ENCODE measurements around the gene ISYNA1.

The ISYNA1 gene

GRCh38 chr19:18442941-18443340, 5.0 kb upstream of the ISYNA1 start:
- no peak for DNase-seq

- no peak for DNase-seq
Observed at GRCh38 chr19:18441804-18442788, 4.2 kb upstream of the ISYNA1 start.

- DNase-seq: no peak
Observed at GRCh38 chr19:18440936-18441803, 3.2 kb upstream of the ISYNA1 start.

GRCh38 chr19:18440415-18440877, 2.5 kb upstream of the ISYNA1 start:
- DNase-seq: peak; percentile 57

GRCh38 chr19:18439910-18440237, 1.9 kb upstream of the ISYNA1 start:
- DNase-seq: no peak

GRCh38 chr19:18439025-18439909, 1.3 kb upstream of the ISYNA1 start:
- DNase-seq: no peak

GRCh38 chr19:18438331-18439024, 545 bp upstream of the ISYNA1 start:
- no peak for DNase-seq

GRCh38 chr19:18436671-18437490, 1.1 kb downstream of the ISYNA1 start:
- peak; percentile 69 for DNase-seq

- no peak for DNase-seq
Observed at GRCh38 chr19:18435842-18436670, 1.9 kb downstream of the ISYNA1 start.

GRCh38 chr19:18435178-18435841, 2.6 kb downstream of the ISYNA1 start:
- DNase-seq: no peak

- no peak for DNase-seq
Observed at GRCh38 chr19:18434411-18435175, 3.3 kb downstream of the ISYNA1 start.

- peak; percentile 61 for DNase-seq
Observed at GRCh38 chr19:18433735-18434398, 4.1 kb downstream of the ISYNA1 start.

GRCh38 chr19:18433015-18433691, 4.8 kb downstream of the ISYNA1 start:
- DNase-seq: peak; percentile 81

- no peak for DNase-seq
Observed at GRCh38 chr19:18432275-18433014, 5.5 kb downstream of the ISYNA1 start.

- DNase-seq: no peak
Observed at GRCh38 chr19:18431351-18432197, 6.4 kb downstream of the ISYNA1 start.
